ENCODE measurements around the gene ELL2. TPM values are rescaled to one million over a fixed set of nuclear protein-coding genes. Genes with fewer than 3 reads are reported as not detected.

The ELL2 gene
- polyA plus RNA-seq, 1 experiment, result 131 TPM

DNA sequence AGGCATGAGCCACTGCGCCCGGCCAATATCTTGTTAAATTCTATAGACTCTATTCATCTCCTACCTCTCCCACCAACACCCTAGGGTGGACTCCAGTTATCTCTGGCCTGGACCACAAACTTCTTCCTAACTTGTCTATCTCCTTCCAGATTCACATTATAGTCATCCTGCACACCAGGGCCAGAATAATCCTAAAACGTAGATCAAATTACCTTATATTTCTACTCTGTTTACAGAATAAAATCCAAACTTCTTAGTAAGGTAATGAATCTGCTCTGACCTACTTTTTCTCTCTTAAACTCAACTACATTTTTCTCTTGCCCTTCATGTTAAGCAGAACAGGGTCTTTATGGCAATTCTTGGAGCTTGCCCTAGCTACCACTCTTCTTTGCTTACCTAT is 6.9 kb downstream of the ELL2 start:
- ChIA-PET CTCF (interaction anchor here (0.7 kb wide), 1 partner anchor 99 kb away, joined by 3 read pairs; no protein-coding TSS in a partner anchor), POLR2A (interaction anchor here (0.5 to 0.7 kb wide), 3 partner anchors 10 to 279 kb away, joined by 3 to 5 read pairs (median 4); no protein-coding TSS in a partner anchor)
- Histone ChIP-seq H3K4me3 (ENCODE audit: low read depth, low read length) (peak overlapping the region; percentile 2; the same call in 1 of the 2 replicates), H3K9me3 (ENCODE audit: control insufficient read depth, insufficient read depth, low read length) (no peaks in the 10 kb centered on the region), H3K27me3 (ENCODE audit: control insufficient read depth, insufficient read depth, low read length) (no peaks in the 10 kb centered on the region), H3K27ac (ENCODE audit: low read depth, low read length) (no peak overlapping the region)
- DNase-seq (ENCODE audit: low read depth, low spot score), result no peak
- TF ChIP-seq, protein P1, sequence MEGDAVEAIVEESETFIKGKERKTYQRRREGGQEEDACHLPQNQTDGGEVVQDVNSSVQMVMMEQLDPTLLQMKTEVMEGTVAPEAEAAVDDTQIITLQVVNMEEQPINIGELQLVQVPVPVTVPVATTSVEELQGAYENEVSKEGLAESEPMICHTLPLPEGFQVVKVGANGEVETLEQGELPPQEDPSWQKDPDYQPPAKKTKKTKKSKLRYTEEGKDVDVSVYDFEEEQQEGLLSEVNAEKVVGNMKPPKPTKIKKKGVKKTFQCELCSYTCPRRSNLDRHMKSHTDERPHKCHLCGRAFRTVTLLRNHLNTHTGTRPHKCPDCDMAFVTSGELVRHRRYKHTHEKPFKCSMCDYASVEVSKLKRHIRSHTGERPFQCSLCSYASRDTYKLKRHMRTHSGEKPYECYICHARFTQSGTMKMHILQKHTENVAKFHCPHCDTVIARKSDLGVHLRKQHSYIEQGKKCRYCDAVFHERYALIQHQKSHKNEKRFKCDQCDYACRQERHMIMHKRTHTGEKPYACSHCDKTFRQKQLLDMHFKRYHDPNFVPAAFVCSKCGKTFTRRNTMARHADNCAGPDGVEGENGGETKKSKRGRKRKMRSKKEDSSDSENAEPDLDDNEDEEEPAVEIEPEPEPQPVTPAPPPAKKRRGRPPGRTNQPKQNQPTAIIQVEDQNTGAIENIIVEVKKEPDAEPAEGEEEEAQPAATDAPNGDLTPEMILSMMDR (IDR thresholded peaks at IDR 0.05; ENCODE audit: low read depth, low read length), result no peak

DNA sequence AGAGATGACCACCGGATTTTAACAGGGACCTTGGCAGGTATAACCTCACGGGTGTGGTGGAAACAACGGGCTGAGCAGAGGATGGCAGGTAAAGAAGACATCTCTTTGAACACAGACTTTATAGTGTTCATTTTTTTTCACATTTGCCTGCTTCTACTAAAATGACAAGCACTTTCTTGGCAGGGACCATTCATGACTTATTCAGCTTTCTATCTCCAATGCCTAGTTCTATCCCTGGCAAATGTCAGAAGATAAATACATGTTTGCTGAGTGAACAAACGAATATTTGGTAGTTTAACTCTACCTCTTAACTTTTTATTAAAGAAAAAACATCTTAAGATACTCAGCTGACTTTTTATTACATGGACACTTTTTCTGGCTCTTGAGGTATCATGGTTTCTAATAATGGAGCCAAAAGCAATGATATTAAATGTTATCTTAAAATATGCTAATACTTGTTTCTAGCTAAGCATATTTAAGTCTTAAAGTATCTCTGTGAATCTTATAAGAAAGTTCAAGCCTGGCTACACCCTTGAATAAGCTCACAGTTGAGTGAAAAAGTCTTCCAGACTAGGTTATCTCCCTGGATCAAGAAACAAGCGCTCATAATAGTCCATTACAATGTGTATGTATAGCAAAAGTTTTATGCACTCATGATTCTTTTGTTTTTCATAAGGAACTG is 8.5 kb downstream of the ELL2 start:
- no peaks in the 10 kb centered on the region for H3K27me3 ChIP-seq (ENCODE audit: control insufficient read depth, insufficient read depth, low read length)
- no peak for DNase-seq (ENCODE audit: low read depth, low spot score)
- POLR2A ChIA-PET, result interaction anchor here (0.5 kb wide), 1 partner anchor 84 kb away, joined by 3 read pairs; no protein-coding TSS in a partner anchor

DNA sequence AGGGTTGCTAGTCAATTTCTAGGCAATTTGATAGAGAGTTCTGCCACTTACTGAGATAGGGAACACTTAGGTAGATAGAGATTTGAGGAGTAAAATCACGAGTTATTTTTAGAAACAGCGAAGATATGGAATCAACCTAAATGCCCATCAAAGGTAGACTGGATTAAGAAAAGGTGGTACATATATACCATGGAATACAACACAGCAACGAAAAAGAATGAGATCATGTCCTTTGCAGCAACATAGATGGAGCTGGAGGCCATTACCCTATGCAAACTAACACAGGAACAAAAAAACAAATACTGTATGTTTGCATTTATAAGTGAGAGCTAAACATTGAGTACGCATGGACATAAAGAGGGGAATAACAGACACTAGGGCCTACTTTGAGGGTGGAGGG is 9.7 kb downstream of the ELL2 start:
- no peak overlapping the region for H3K27ac ChIP-seq (ENCODE audit: low read depth, low read length)
- H3K9me3 ChIP-seq (ENCODE audit: control insufficient read depth, insufficient read depth, low read length), result no peaks in the 10 kb centered on the region; the same call in 1 of the 2 replicates
- ChIA-PET POLR2A (interaction anchor here (0.6 kb wide), 1 partner anchor 23 kb away, joined by 3 read pairs; no protein-coding TSS in a partner anchor), CTCF (no interaction called here)
- TF ChIP-seq, protein P1 (IDR thresholded peaks at IDR 0.05; ENCODE audit: low read depth, low read length), result no peak
- H3K4me3 ChIP-seq (ENCODE audit: low read depth, low read length), result no peak overlapping the region
- no peaks in the 10 kb centered on the region for H3K27me3 ChIP-seq (ENCODE audit: control insufficient read depth, insufficient read depth, low read length)
- DNase-seq (ENCODE audit: low read depth, low spot score), result no peak

More for the DNA sequence above, 8.5 kb downstream of the ELL2 start:
- H3K4me3 ChIP-seq (ENCODE audit: low read depth, low read length), result no peak overlapping the region
- no peaks in the 10 kb centered on the region; the same call in 1 of the 2 replicates for H3K9me3 ChIP-seq (ENCODE audit: control insufficient read depth, insufficient read depth, low read length)
- TF ChIP-seq, protein P1 (IDR thresholded peaks at IDR 0.05; ENCODE audit: low read depth, low read length), result no peak
- H3K27ac ChIP-seq (ENCODE audit: low read depth, low read length), result no peak overlapping the region
- CTCF ChIA-PET, result interaction anchor here (0.7 kb wide), 1 partner anchor 384 kb away, joined by 3 read pairs; no protein-coding TSS in a partner anchor

DNA sequence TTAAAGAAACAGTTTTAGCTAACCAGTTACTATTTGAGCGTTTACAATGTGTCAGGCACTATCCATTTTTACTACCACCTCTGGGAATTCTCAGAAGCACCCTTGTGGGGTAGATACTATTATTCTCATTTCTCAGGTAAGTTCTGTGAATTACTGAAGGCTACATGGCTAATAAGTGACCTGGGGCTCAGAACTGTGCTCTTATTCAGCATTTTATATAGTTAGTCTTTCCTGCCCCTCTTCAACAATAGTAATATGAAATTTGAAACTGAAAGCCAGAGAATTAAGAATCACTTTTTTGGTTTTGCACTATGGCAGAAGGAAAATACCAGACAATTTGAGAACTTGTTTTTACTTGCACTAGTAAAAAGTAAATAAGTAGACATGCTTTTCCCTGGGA is 11.8 kb downstream of the ELL2 start:
- Histone ChIP-seq H3K27me3 (ENCODE audit: control insufficient read depth, insufficient read depth, low read length) (no peaks in the 10 kb centered on the region), H3K9me3 (ENCODE audit: control insufficient read depth, insufficient read depth, low read length) (no peaks in the 10 kb centered on the region; the same call in 1 of the 2 replicates), H3K27ac (ENCODE audit: low read depth, low read length) (no peak overlapping the region), H3K4me3 (ENCODE audit: low read depth, low read length) (no peak overlapping the region; the same call in 1 of the 2 replicates)
- POLR2A ChIA-PET, result interaction anchor here (0.7 kb wide), 1 partner anchor 378 kb away, joined by 3 read pairs; no protein-coding TSS in a partner anchor
- DNase-seq (ENCODE audit: low read depth, low spot score), result no peak
- CTCF ChIA-PET, result interaction anchor here (1.2 kb wide), 1 partner anchor 13 kb away, joined by 3 read pairs; no protein-coding TSS in a partner anchor
- TF ChIP-seq, protein P1 (IDR thresholded peaks at IDR 0.05; ENCODE audit: low read depth, low read length), result no peak

DNA sequence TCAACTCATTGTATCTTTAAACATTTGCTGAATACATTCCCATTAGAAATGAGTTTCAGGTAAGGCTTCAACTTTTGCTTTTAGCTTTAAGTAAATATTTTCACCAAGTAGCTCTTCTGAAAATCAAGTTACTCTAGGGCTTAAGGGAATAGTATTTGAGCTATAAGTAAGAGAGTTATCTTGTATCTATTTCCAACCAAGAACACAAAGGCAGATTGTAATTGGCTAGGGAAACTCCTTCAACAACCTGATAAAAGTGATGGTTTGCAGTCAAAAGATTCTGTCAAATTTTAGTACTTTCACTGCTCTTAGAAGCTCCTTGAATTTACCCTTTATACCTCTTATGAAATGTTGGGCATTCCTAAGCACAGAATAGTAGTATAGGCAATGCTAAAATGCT is 13.0 kb downstream of the ELL2 start:
- Histone ChIP-seq H3K4me3 (ENCODE audit: low read depth, low read length) (no peak overlapping the region), H3K27me3 (ENCODE audit: control insufficient read depth, insufficient read depth, low read length) (no peaks in the 10 kb centered on the region), H3K9me3 (ENCODE audit: control insufficient read depth, insufficient read depth, low read length) (no peaks in the 10 kb centered on the region; the same call in 1 of the 2 replicates), H3K27ac (ENCODE audit: low read depth, low read length) (no peak overlapping the region)
- no peak for DNase-seq (ENCODE audit: low read depth, low spot score)
- TF ChIP-seq, protein P1 (IDR thresholded peaks at IDR 0.05; ENCODE audit: low read depth, low read length), result no peak
- ChIA-PET POLR2A (no interaction called here), CTCF (interaction anchor here (0.8 to 2.2 kb wide), 2 partner anchors 303 to 388 kb away, joined by 4 to 11 read pairs; no protein-coding TSS in a partner anchor)
